H1 (cell line): ENCODE results near the gene TMEM209. TPM values are rescaled to one million over a fixed set of nuclear protein-coding genes. Genes with fewer than 3 reads are reported as not detected.

Source experiments
- ATF2 ChIP-seq: IDR thresholded peaks from 2 replicates; pipeline ENCODE4 v1.6.1; 2012; ENCODE audit warnings: low read length, inconsistent platforms
- HDAC2 ChIP-seq, 2 experiments: fragments of 300-600 bp in 1 of 2; sonication (generic) in 1 of 2; IDR thresholded peaks; 2 replicates each; pipeline ENCODE4 v1.6.1; 2011 to 2012; ENCODE audit warnings: low read depth in 2 of 2, low read length in 2 of 2, mild to moderate bottlenecking in 2 of 2, moderate library complexity in 2 of 2, borderline replicate concordance in 1 of 2, inconsistent platforms in 1 of 2
- JUN ChIP-seq: IDR thresholded peaks from 2 replicates; pipeline ENCODE4 v1.6.1; 2011; ENCODE audit warnings: low read depth, mild to moderate bottlenecking, improper control_type of control experiment, low read length
- POU5F1 ChIP-seq: IDR thresholded peaks from 2 replicates; pipeline ENCODE4 v1.6.1; 2011; ENCODE audit warnings: low read depth, mild to moderate bottlenecking, low read length, moderate library complexity
- RAD21 ChIP-seq, 2 experiments: IDR thresholded peaks in 1 of 2; conservative IDR thresholded peaks in 1 of 2; 2 replicates each; pipeline ENCODE4 v1.6.1; 2011; ENCODE audit warnings: low read depth in 2 of 2, low read length in 2 of 2, improper control_type of control experiment in 1 of 2, inconsistent platforms in 1 of 2, mild to moderate bottlenecking in 1 of 2, moderate library complexity in 1 of 2
- TAF7 ChIP-seq: optimal IDR thresholded peaks from 2 replicates; pipeline ENCODE3; 2011; ENCODE audit warnings: low read depth, mild to moderate bottlenecking, inconsistent platforms, low read length, moderate library complexity, borderline replicate concordance
- TBP ChIP-seq: IDR thresholded peaks from 2 replicates; pipeline ENCODE4 v1.6.1; 2011; ENCODE audit warnings: low read depth, low read length, improper control_type of control experiment
- polyA plus RNA-seq, 7 experiments: library from polyadenylated mRNA; depleted of rRNA in 3 of 7; stranded (reverse) in 5 of 7; unstranded in 2 of 7; fragments of >200 nt in 5 of 7; fragments of 200-250 nt in 2 of 7; gene quantifications; 1 replicate in 5 of 7; 2 replicates in 1 of 7; 4 replicates in 1 of 7; pipeline versions ENCODE4 v1.2.1 to v1.2.3, GENCODE V29; 2011 to 2013; ENCODE audit warnings: missing spikeins in 2 of 7, mixed read lengths in 2 of 7
- total RNA-seq: library from RNA; stranded (reverse); fragmentation: NEBNext Ultra II Directional; extraction: Animal tissue kit (Norgen Biotek cat#: 25700); gene quantifications from 2 replicates; pipeline ENCODE4 v1.2.1, GENCODE V29; 2021

TMEM209 gene
- total and polyA plus RNA-seq, 2 of the 8 experiments (the other 6 are each of a cell fraction or from before 2014, with no cell fraction given) = 28.5 to 30.5 TPM

- no peak for TF ChIP-seq TAF7
- no peak for TF ChIP-seq HDAC2 (IDR thresholded peaks at IDR 0.05; ENCODE audit: borderline replicate concordance in 1 of 2, low read depth in 2 of 2, low read length in 2 of 2)
- TF ChIP-seq ATF2 = no peak
- TF ChIP-seq POU5F1 = no peak
- TF ChIP-seq JUN = no peak
- TF ChIP-seq TBP = no peak
- TF ChIP-seq RAD21 (IDR thresholded peaks at IDR 0.05 in 1 of 2, conservative IDR thresholded peaks at IDR 0.05 in 1 of 2; ENCODE audit: low read depth in 2 of 2, low read length in 2 of 2) = peak; percentile 59 to 72
Observed at GRCh38 chr7:130154501-130155317, 50.5 kb downstream of the TMEM209 start (continued).
